Transverse colon (tissue), 4 donors: ENCODE data around the gene EGF. TPM values are rescaled to one million over a fixed set of nuclear protein-coding genes. Genes with fewer than 3 reads are reported as not detected.

Experiments
- DNase-seq: peaks from one replicate; pipeline ENCODE4 v3.0.0-alpha.2; 2019
- H3K27ac ChIP-seq, 4 donors: fragments of 200-600 bp; sonication (generic); 2 replicates each; pipeline ENCODE4 v1.5.1; 2016 to 2018; ENCODE audit warnings: inconsistent platforms in 4 of 4
- H3K27me3 ChIP-seq: fragments of 200-600 bp; sonication (generic); 2 replicates; pipeline ENCODE4 v1.5.1; 2017; ENCODE audit warnings: inconsistent platforms
- H3K36me3 ChIP-seq, 4 donors: fragments of 200-600 bp; sonication (generic); 2 replicates each; pipeline ENCODE4 v1.5.1; 2017 to 2019; ENCODE audit warnings: inconsistent platforms in 4 of 4
- H3K4me1 ChIP-seq, 4 donors: fragments of 200-600 bp; sonication (generic); 2 replicates each; pipeline ENCODE4 v1.5.1; 2017 to 2020; ENCODE audit warnings: inconsistent platforms in 4 of 4
- H3K4me3 ChIP-seq, 4 donors: fragments of 200-600 bp; sonication (generic); 1 replicate in 1 of 4; 2 replicates in 3 of 4; pipeline versions ENCODE4 v1.5.1 to v1.6.1; 2017 to 2019; ENCODE audit warnings: inconsistent platforms in 4 of 4
- H3K9me3 ChIP-seq, 2 donors: fragments of 200-600 bp; sonication (generic); 2 replicates each; pipeline ENCODE4 v1.5.1; 2017 to 2019; ENCODE audit warnings: inconsistent platforms in 2 of 2
- EP300 ChIP-seq: sonication (generic); formaldehyde crosslinking; IDR thresholded peaks from one replicate; pipeline ENCODE4 v1.6.1; 2017; ENCODE audit warnings: antibody characterized with exemption, low read depth
- POLR2A ChIP-seq: fragments of 450-650 bp; IDR thresholded peaks from one replicate; pipeline ENCODE4 v1.6.1; 2016; ENCODE audit warnings: antibody characterized with exemption, mild to moderate bottlenecking, moderate library complexity
- POLR2AphosphoS5 ChIP-seq, 3 donors: sonication (generic); formaldehyde crosslinking; IDR thresholded peaks; one replicate each; pipeline ENCODE4 v1.6.1; 2016; ENCODE audit warnings: antibody characterized with exemption in 3 of 3
- whole genome bisulfite sequencing, 2 donors: methylation state at CpG; one replicate each; pipeline ENCODE4 v1.1.5; 2018; ENCODE audit warnings: low coverage in 1 of 2; 5-methylcytosine and 5-hydroxymethylcytosine counted together
- in situ Hi-C, 4 donors: fragments of 200-750 bp; cut with MboI; loops; one replicate each; pipeline versions ENCODE4 v1.15.0 to v1.15.1; 2017; ENCODE audit warnings: low sequenced_read_pairs in 3 of 4, low pct_ligation_motif_present in 1 of 4, low pct_unique_long_range_greater_than_20kb in 1 of 4
- intact Hi-C: fragments of 100-400 bp; cut with DNase I; formaldehyde crosslinking; loops from one replicate; pipeline ENCODE4 v1.15.1; 2023; ENCODE audit warnings: low total_unique reads
- total RNA-seq, 4 donors: library from RNA; depleted of rRNA; stranded (reverse); fragments of >200 nt; gene quantifications; one replicate each; pipeline ENCODE4 v1.1.0, GENCODE V29; 2016
- TF ChIP-seq, protein P1 (sequence below), 5 experiments: fragments of 200-600 bp in 3 of 5; fragments of 450-650 bp in 2 of 5; sonication (generic) in 3 of 5; IDR thresholded peaks; 1 replicate in 2 of 5; 2 replicates in 3 of 5; pipeline ENCODE4 v1.5.1; 2016 to 2017; ENCODE audit warnings: antibody characterized with exemption in 5 of 5, inconsistent platforms in 3 of 5, mild to moderate bottlenecking in 2 of 5, moderate library complexity in 1 of 5

The EGF gene
- total RNA-seq, 4 donors from 2014 or later, result 0.79 to 3.1 (median 1.1) TPM

DNA sequence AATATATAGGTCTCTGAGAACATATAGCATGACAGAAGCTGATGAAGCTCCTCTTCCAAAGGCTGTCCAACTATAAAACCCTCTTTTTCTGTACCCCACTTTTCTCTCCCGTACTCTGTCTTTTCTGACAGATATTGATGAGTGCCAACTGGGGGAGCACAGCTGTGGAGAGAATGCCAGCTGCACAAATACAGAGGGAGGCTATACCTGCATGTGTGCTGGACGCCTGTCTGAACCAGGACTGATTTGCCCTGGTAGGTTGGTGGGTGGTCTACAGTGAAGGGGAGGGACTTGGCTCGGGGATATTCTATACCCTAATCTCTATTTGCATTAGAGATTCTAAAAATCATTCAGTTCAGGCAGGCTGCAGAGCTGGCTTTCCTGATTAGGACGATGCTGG is 80.4 kb downstream of the EGF start:
- DNase-seq, result no peak
- in situ Hi-C loops (no loop called here), intact Hi-C loops (no loop called here)
- TF ChIP-seq, protein P1, sequence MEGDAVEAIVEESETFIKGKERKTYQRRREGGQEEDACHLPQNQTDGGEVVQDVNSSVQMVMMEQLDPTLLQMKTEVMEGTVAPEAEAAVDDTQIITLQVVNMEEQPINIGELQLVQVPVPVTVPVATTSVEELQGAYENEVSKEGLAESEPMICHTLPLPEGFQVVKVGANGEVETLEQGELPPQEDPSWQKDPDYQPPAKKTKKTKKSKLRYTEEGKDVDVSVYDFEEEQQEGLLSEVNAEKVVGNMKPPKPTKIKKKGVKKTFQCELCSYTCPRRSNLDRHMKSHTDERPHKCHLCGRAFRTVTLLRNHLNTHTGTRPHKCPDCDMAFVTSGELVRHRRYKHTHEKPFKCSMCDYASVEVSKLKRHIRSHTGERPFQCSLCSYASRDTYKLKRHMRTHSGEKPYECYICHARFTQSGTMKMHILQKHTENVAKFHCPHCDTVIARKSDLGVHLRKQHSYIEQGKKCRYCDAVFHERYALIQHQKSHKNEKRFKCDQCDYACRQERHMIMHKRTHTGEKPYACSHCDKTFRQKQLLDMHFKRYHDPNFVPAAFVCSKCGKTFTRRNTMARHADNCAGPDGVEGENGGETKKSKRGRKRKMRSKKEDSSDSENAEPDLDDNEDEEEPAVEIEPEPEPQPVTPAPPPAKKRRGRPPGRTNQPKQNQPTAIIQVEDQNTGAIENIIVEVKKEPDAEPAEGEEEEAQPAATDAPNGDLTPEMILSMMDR (IDR thresholded peaks at IDR 0.05), result no peak
- TF ChIP-seq POLR2A, result no peak
- no peak for TF ChIP-seq POLR2AphosphoS5 (IDR thresholded peaks at IDR 0.05)
- no peak for TF ChIP-seq EP300
- 30 to 71% methylated on average over 2 to 4 of the region's 4 CpGs for WGBS, 2 donors
- Histone ChIP-seq H3K27me3 (no peaks in the 10 kb centered on the region), H3K36me3 (no peaks in the 10 kb centered on the region), H3K4me3 (no peak overlapping the region), H3K9me3 (no peaks in the 10 kb centered on the region), H3K4me1 (no peaks in the 10 kb centered on the region), H3K27ac (no peak overlapping the region)

DNA sequence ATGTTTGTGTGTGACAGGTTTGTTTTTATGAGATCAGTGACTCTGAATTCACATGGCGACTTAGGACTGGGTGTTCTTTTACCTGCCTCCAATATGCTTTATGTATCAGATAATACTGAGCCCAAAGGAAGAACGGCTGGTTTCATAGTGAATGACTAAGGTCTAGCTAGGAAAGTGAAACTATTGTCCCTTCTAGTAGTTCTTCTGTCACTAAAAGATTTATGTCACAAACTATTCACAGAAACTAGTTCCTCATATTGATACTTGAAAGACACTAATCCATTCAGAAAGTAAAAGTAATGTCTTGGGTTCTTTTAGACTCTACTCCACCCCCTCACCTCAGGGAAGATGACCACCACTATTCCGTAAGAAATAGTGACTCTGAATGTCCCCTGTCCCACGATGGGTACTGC is 81.7 kb downstream of the EGF start:
- intact Hi-C loops, result no loop called here
- no peaks in the 10 kb centered on the region for H3K36me3 ChIP-seq
- H3K9me3 ChIP-seq, result no peaks in the 10 kb centered on the region
- no peak overlapping the region for H3K27ac ChIP-seq
- no peak overlapping the region for H3K4me3 ChIP-seq
- in situ Hi-C loops, result no loop called here
- no peaks in the 10 kb centered on the region for H3K27me3 ChIP-seq
- 20 to 46% methylated on average over 2 to 4 of the region's 4 CpGs for WGBS, 2 donors
- TF ChIP-seq, protein P1 (IDR thresholded peaks at IDR 0.05), result no peak
- TF ChIP-seq EP300 (no peak), POLR2A (no peak), POLR2AphosphoS5 (IDR thresholded peaks at IDR 0.05) (no peak)
- peaks cover 0 to 5% (median 0%) of the 10 kb centered on the region in 4 donors for H3K4me1 ChIP-seq
- DNase-seq, result no peak

DNA sequence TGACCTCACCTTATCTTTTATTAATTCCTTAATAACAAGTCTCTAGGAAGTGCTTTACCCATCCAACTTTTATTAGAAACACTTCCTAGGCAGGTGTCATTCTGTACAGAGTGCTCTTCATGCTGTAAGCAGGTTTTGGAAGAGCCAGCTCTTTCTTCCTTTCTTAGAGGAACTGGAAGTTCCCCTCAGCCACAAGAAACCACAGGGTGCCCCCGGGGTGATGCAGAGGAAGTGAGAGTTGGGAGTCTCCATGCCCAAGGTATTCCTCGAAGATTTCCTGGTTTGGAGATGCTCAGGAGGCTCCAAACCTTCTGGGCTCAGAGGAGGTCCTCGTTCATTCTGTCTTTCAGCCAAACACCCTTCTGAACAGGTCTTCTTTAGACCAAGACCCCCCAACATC is 83.8 kb downstream of the EGF start:
- Histone ChIP-seq H3K9me3 (no peaks in the 10 kb centered on the region), H3K27ac (no peak overlapping the region), H3K36me3 (no peaks in the 10 kb centered on the region), H3K27me3 (no peaks in the 10 kb centered on the region), H3K4me1 (peaks cover 0 to 5% (median 0%) of the 10 kb centered on the region in 4 donors), H3K4me3 (no peak overlapping the region)
- intact Hi-C loops (loop anchor here (5.0 kb wide), 1 partner anchor 521 kb away; no protein-coding TSS in a partner anchor), in situ Hi-C loops (loop anchor here in 2 of 4 donors (5.0 kb wide), 1 partner anchor 521 kb away; no protein-coding TSS in a partner anchor)
- WGBS, 2 donors, result 57% methylated on average over 3 of the region's 3 CpGs; no CpG with 5 or more reads in 1 of the 2 donors
- TF ChIP-seq, protein P1 (IDR thresholded peaks at IDR 0.05), result no peak
- TF ChIP-seq POLR2AphosphoS5 (IDR thresholded peaks at IDR 0.05), result no peak
- no peak for TF ChIP-seq EP300
- no peak for TF ChIP-seq POLR2A
- DNase-seq, result no peak

DNA sequence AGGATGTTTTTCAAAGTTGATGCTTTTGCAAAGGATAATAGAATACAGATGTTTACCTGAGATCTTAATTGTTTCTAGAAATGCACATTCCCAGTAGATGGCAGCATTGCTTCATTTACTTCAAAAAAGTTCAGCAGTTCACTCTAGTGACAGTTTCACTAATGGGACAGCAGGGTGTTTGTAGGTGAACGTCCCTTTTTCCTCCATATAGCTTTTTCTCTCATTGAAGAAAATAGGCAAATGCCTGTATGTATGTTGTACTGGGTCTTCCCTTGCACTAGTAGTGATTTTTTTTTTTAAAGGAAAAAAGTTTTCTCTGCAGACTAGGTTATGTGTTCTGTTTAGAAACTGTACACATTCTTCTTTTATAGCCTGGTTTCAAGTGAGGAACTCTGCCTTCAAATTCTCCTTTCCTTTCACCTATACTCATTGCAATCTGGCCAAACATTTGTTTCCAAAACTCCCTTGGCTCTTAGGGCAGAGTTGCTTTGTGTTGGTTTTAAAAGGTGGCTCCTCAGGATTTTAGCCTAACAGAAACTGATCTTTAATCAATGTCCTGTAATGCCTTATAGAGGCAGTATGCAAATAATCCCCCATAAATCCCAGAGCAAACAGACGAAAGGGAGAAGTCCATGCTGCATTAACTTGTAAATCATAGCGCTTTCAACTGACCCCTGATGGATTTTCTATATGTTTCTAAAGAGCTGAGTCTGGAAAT is 86.3 kb downstream of the EGF start:
- Histone ChIP-seq H3K4me1 (peaks cover 0 to 5% (median 0%) of the 10 kb centered on the region in 4 donors), H3K36me3 (no peaks in the 10 kb centered on the region), H3K4me3 (no peak overlapping the region), H3K27me3 (no peaks in the 10 kb centered on the region), H3K27ac (no peak overlapping the region), H3K9me3 (no peaks in the 10 kb centered on the region)
- intact Hi-C loops (loop anchor here (5.0 kb wide), 1 partner anchor 518 kb away; no protein-coding TSS in a partner anchor), in situ Hi-C loops (loop anchor here in 2 of 4 donors (5.0 kb wide), 1 partner anchor 518 kb away; no protein-coding TSS in a partner anchor)
- TF ChIP-seq, protein P1 (IDR thresholded peaks at IDR 0.05), result peak; percentile 58 to 80 (median 65)
- no peak for TF ChIP-seq POLR2AphosphoS5 (IDR thresholded peaks at IDR 0.05)
- no peak for DNase-seq
- 0 to 30% methylated on average over 1 to 3 of the region's 3 CpGs for WGBS, 2 donors
